Measurements from ENCODE around the gene CDK8. TPM values are rescaled to one million over a fixed set of nuclear protein-coding genes. Genes with fewer than 3 reads are reported as not detected.

Gene CDK8
- total and polyA plus RNA-seq, 7 donors: 6.2 to 14.5 (median 8.6) TPM

GRCh38 chr13:26370553-26370952 lies 116.6 kb downstream of the CDK8 start:
- Histone ChIP-seq H3K4me3 (no peak overlapping the region), H3K9me3 (no peaks in the 10 kb centered on the region), H3K4me1 (no peaks in the 10 kb centered on the region), H3K27me3 (ENCODE audit: insufficient read depth in 3 of 3, low read length in 2 of 3) (no peaks in the 10 kb centered on the region), H3K27ac (no peak overlapping the region), H3K36me3 (ENCODE audit: insufficient read depth in 1 of 2, low read depth in 1 of 2) (no peaks in the 10 kb centered on the region)
- DNase-seq (no peak), ATAC-seq (no peak)
- intact Hi-C loops (cut with DNase I): no loop called here
- no peak for TF ChIP-seq CTCF (IDR thresholded peaks at IDR 0.05)
- WGBS, 3 donors: 84 to 91% (median 85%) methylated on average over 2 of the region's 2 CpGs

GRCh38 chr13:26372747-26373146 lies 118.8 kb downstream of the CDK8 start:
- Histone ChIP-seq H3K27ac (no peak overlapping the region), H3K27me3 (ENCODE audit: insufficient read depth in 3 of 3, low read length in 2 of 3) (no peaks in the 10 kb centered on the region), H3K36me3 (ENCODE audit: insufficient read depth in 1 of 2, low read depth in 1 of 2) (no peaks in the 10 kb centered on the region), H3K4me1 (no peaks in the 10 kb centered on the region), H3K4me3 (no peak overlapping the region), H3K9me3 (no peaks in the 10 kb centered on the region)
- DNase-seq (no peak), ATAC-seq (no peak)
- 98 to 99% (median 98%) methylated on average over 2 of the region's 2 CpGs for WGBS, 3 donors
- no peak for TF ChIP-seq CTCF (IDR thresholded peaks at IDR 0.05)
- intact Hi-C loops (cut with DNase I): no loop called here

DNA sequence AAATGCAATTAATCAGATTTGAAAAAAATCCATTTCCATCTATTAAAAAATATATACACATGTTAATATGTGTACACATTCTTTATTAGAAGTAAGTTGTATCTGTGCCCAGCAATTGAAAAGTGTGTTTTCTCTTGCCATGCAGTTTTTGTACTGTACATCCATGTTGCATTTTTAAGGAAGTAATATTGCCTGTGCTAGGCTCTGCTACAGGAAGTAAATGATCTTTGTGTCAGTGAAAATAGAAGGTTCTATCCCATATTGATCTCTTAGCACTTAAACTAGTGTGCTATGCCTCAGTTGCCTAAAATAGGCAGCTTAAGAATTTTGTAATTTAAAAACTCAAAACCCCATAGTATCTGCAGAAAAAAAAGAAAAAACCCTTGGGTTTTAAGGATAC lies 122.5 kb downstream of the CDK8 start:
- ATAC-seq (no peak), DNase-seq (no peak)
- intact Hi-C loops (cut with DNase I): no loop called here
- H3K27me3 ChIP-seq (ENCODE audit: insufficient read depth in 3 of 3, low read length in 2 of 3): no peaks in the 10 kb centered on the region
- TF ChIP-seq CTCF (IDR thresholded peaks at IDR 0.05): no peak
- H3K9me3 ChIP-seq: no peaks in the 10 kb centered on the region
- no peaks in the 10 kb centered on the region for H3K4me1 ChIP-seq
- no peak overlapping the region for H3K4me3 ChIP-seq
- H3K27ac ChIP-seq: no peak overlapping the region
- H3K36me3 ChIP-seq (ENCODE audit: insufficient read depth in 1 of 2, low read depth in 1 of 2): no peaks in the 10 kb centered on the region

GRCh38 chr13:26377038-26377437 lies 123.1 kb downstream of the CDK8 start:
- Histone ChIP-seq H3K4me1 (no peaks in the 10 kb centered on the region), H3K27ac (no peak overlapping the region), H3K9me3 (no peaks in the 10 kb centered on the region), H3K36me3 (ENCODE audit: insufficient read depth in 1 of 2, low read depth in 1 of 2) (no peaks in the 10 kb centered on the region), H3K27me3 (ENCODE audit: insufficient read depth in 3 of 3, low read length in 2 of 3) (no peaks in the 10 kb centered on the region), H3K4me3 (no peak overlapping the region)
- DNase-seq (peak in 1 of 2 donors; percentile 17), ATAC-seq (peak in 3 of 4 donors; percentile 53 to 72 (median 59))
- TF ChIP-seq CTCF (IDR thresholded peaks at IDR 0.05): peak; percentile 32
- intact Hi-C loops (cut with DNase I): no loop called here

DNA sequence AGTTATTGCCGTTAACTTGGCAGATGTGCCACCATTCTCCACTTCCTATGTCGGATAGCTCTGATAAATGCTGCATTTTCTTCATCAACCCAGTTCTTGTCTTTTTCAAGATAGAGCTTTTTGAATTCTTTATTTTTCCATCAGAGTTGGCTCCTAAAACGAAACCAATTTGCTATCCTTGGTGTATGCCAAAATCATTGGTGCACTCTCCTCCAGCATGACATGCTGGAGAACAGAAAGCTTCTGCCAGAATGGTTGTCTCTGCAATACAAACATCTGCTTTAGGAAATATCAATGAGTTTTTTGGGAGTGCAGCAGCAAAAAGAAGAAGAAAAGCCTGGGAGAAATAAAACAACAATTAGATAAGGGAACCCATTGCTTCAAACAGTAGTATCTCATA lies 124.2 kb downstream of the CDK8 start:
- Histone ChIP-seq H3K9me3 (no peaks in the 10 kb centered on the region), H3K27me3 (ENCODE audit: insufficient read depth in 3 of 3, low read length in 2 of 3) (no peaks in the 10 kb centered on the region), H3K4me1 (no peaks in the 10 kb centered on the region), H3K4me3 (no peak overlapping the region), H3K36me3 (ENCODE audit: insufficient read depth in 1 of 2, low read depth in 1 of 2) (no peaks in the 10 kb centered on the region), H3K27ac (no peak overlapping the region)
- 45 to 60% (median 51%) methylated on average over 3 of the region's 3 CpGs for WGBS, 3 donors
- intact Hi-C loops (cut with DNase I): no loop called here
- TF ChIP-seq CTCF (IDR thresholded peaks at IDR 0.05): no peak
- no peak for DNase-seq
- ATAC-seq: no peak
